IPS-20b (cell line): ENCODE data around the gene DCC.

ENCODE experiments used
- H3K27ac ChIP-seq: one replicate; pipeline ENCODE4 v1.5.1; 2013; ENCODE audit warnings: low read length
- H3K27me3 ChIP-seq: 2 replicates; pipeline ENCODE4 v1.6.1; 2013; ENCODE audit warnings: mild to moderate bottlenecking, low read length, inconsistent platforms; ENCODE audit not compliant: insufficient read depth
- H3K36me3 ChIP-seq: 2 replicates; pipeline ENCODE4 v1.6.1; 2013; ENCODE audit warnings: low read depth, mild to moderate bottlenecking, inconsistent platforms, low read length, moderate library complexity; ENCODE audit not compliant: insufficient read depth
- H3K4me1 ChIP-seq: 2 replicates; pipeline ENCODE4 v1.6.1; 2013; ENCODE audit warnings: mild to moderate bottlenecking, control low read depth, inconsistent platforms, low read length, moderate library complexity; ENCODE audit not compliant: insufficient read depth
- H3K4me3 ChIP-seq: 2 replicates; pipeline ENCODE4 v1.5.1; 2013; ENCODE audit warnings: mild to moderate bottlenecking, low read length, inconsistent platforms
- H3K9ac ChIP-seq: 2 replicates; pipeline ENCODE4 v1.6.1; 2013; ENCODE audit warnings: low read depth, mild to moderate bottlenecking, inconsistent platforms, low read length, moderate library complexity
- H3K9me3 ChIP-seq: 2 replicates; pipeline ENCODE4 v1.6.1; 2013; ENCODE audit warnings: mild to moderate bottlenecking, low read depth, low read length, inconsistent platforms; ENCODE audit not compliant: insufficient read depth

Gene DCC

DNA sequence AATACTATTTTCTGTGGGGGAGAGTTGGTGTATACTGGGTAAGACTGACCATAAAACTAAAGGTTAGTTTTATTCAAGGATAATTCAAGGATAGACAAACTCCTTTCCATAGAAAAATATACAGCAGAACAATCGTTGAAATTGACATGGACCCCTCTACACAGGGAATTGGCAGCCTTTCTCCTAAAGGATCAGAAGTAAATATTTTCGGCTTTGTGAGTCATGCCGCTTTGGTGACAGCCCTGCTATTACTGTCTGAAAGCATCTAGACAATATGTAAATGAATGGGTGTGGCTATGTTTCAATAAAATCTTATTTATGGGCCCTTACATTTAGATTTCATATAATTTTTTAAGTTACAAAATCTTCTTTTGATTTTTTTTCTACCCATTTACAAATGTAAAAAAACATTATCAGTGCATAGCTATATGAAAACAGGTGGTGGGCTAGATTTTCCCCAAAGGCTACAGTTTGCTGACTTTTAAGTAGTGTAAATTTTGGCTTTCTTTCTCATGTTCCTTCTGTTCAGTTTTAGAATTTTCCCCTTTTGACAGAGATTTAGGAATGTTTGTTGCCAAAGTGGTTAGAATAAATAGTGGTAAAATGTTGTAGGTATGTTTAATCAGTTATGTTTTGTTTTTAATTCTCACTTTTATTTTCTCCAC lies 270.6 kb downstream of the DCC start:
- H3K36me3 ChIP-seq = no peaks in the 10 kb centered on the region
- no peak overlapping the region for H3K4me3 ChIP-seq
- H3K27me3 ChIP-seq = no peaks in the 10 kb centered on the region
- no peaks in the 10 kb centered on the region for H3K9me3 ChIP-seq
- no peak overlapping the region for H3K9ac ChIP-seq
- H3K27ac ChIP-seq = no peak overlapping the region
- H3K4me1 ChIP-seq = peaks cover 6% of the 10 kb centered on the region; the same call in 1 of the 2 replicates

DNA sequence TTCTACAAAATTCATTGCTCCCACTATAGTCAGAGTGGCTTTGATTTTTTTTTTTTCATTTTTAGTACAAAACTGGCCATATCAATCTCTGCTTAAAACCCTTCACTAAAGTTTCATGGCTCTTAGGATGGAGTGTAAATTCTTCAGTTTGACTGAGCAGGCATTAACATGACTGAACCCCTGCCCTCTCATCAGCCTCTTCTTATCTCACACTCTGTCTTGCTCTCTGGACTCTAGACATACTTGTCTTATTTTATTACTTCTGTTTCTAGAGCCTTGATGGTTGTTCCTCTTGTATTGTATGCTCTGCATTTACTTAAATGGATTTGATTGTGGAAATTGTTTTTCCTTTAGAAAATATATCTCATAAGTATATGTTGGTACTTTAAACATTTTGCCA lies 272.4 kb downstream of the DCC start:
- Histone ChIP-seq H3K4me1 (peaks cover 6% of the 10 kb centered on the region; the same call in 1 of the 2 replicates), H3K9me3 (no peaks in the 10 kb centered on the region), H3K27ac (no peak overlapping the region), H3K27me3 (no peaks in the 10 kb centered on the region), H3K4me3 (no peak overlapping the region), H3K9ac (no peak overlapping the region), H3K36me3 (no peaks in the 10 kb centered on the region)

DNA sequence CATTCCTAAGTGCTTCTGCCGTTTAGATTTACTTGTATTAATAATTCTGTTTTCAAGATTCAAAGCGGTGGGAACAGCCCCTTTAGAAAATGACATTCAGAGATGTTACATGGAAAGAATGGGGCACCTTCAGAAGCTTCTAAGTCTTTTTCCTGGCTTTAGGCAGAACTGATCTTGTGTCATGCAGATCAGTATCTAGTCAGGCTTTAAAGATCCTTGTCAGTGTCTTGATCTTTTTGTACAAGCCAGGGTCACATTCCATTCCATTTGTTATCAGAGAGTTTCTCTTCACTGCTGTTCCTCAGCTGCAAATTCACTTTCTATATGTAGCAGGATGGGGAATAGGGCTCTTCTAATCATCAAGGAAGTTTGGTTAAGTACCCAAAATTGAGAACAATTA lies 275.3 kb downstream of the DCC start:
- Histone ChIP-seq H3K4me1 (peaks cover 6% of the 10 kb centered on the region; the same call in 1 of the 2 replicates), H3K9me3 (no peaks in the 10 kb centered on the region), H3K9ac (no peak overlapping the region), H3K36me3 (no peaks in the 10 kb centered on the region), H3K27me3 (no peaks in the 10 kb centered on the region), H3K27ac (no peak overlapping the region), H3K4me3 (no peak overlapping the region)

DNA sequence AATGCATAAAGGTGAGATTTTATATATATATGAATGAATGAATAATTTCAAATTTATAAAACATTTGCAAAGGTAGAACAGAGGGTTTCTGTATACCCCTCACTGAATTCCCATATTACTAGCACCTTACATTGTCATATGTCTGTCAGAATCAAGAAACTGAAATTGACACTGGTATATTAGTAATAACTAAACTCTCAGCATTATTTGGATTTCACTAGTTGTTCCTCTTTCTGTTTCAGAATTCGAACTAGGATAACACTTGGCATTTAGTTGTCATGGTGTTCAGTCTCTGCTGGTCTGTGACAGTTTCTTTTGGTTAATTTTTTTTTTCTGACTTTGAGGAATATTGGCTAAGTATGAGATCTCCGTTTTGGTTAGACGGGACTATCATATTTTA lies 275.9 kb downstream of the DCC start:
- Histone ChIP-seq H3K4me3 (no peak overlapping the region), H3K27ac (no peak overlapping the region), H3K9ac (no peak overlapping the region), H3K4me1 (peaks cover 6% of the 10 kb centered on the region; the same call in 1 of the 2 replicates), H3K27me3 (no peaks in the 10 kb centered on the region), H3K9me3 (no peaks in the 10 kb centered on the region), H3K36me3 (no peaks in the 10 kb centered on the region)

DNA sequence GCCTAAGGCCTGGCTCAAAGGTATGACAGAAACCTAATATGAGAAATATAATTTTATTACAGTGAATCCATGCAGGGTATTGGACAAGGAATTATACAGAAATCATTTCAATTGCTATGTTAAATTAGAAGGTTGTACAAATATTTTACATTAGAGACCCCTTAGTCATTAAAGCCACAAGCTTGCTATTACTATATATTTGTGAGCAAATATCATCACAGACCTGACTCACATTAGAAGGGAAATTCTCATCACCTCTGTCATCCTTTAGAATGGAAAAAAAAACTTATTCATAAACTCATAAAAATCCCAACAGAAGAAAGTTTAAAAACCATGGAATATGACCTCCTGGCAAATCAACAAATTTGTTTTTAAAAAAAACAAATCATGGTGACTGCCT lies 277.9 kb downstream of the DCC start:
- no peak overlapping the region for H3K27ac ChIP-seq
- no peaks in the 10 kb centered on the region for H3K36me3 ChIP-seq
- H3K9me3 ChIP-seq = no peaks in the 10 kb centered on the region
- H3K4me3 ChIP-seq = no peak overlapping the region
- no peaks in the 10 kb centered on the region for H3K27me3 ChIP-seq
- H3K9ac ChIP-seq = no peak overlapping the region
- peaks cover 7% of the 10 kb centered on the region; the same call in 1 of the 2 replicates for H3K4me1 ChIP-seq

DNA sequence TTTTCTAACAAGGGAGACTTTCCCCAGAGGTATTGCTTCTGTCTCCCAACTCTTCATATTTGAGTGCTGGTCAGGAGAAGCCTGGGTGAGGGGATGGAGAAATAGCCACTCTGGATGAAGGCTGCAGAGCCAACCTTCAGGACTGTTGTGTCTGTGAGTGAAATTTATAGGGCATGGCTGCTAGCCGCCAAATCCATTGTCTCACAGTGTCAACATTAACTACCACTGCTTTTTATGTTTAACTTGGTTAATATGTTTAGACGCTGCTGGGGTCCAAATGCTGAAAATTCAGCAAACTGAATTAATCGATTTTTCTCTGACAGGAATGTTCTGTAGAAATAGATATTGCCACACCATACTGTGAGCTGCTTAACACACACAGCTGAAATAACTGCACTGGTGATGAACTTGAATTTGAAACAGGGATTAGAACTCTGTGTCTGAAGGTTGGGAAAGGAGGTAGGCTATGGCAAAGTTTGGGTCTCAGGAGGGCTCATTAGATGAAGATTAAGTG lies 281.0 kb downstream of the DCC start:
- no peaks in the 10 kb centered on the region for H3K27me3 ChIP-seq
- no peaks in the 10 kb centered on the region for H3K36me3 ChIP-seq
- no peak overlapping the region for H3K27ac ChIP-seq
- H3K4me1 ChIP-seq = 0 out of 2 replicates have a peak, but pooled peaks cover 4% of the 10 kb centered on the region
- H3K4me3 ChIP-seq = no peak overlapping the region
- H3K9ac ChIP-seq = no peak overlapping the region
- H3K9me3 ChIP-seq = no peaks in the 10 kb centered on the region

DNA sequence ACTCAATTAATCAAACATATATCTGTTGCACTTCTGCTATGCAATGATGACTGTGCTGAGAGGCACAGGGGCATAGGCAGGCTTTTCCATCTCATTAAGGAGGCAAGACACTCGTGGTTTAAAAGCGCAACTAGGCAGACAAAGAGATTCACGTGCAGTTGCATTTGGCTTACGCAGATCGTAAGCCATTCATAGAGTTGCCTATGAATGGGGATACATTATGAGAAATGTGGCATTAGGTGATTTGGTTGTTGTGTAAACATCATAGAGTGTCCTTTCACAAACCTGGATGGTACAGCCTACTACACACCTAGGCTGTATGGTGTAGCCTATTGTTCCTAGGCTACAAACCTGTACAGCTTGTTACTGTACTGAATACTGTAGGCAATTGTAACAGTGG lies 284.7 kb downstream of the DCC start:
- no peak overlapping the region for H3K27ac ChIP-seq
- H3K36me3 ChIP-seq = no peaks in the 10 kb centered on the region
- no peaks in the 10 kb centered on the region for H3K27me3 ChIP-seq
- 0 out of 2 replicates have a peak, but pooled peaks cover 6% of the 10 kb centered on the region for H3K4me1 ChIP-seq
- no peak overlapping the region for H3K9ac ChIP-seq
- H3K9me3 ChIP-seq = no peaks in the 10 kb centered on the region
- H3K4me3 ChIP-seq = no peak overlapping the region

DNA sequence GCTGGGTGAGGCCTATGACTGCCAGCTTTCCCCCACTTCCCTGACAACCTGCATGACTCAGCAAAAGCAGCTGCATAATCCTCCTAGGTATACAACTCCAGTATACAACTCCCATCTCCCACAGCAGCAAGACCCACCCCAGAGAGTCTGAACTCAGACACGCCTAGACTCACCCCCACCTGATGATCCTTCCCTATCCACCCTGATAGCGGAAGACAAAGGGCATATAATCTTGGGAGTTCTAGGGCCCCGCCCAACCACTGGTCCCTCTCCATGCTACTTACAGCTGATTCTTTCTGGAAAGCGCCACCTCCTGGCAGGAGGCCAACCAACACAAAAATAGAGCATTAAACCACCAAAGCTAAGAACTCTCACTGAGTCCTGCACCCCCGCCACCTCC lies 296.5 kb downstream of the DCC start:
- Histone ChIP-seq H3K4me3 (no peak overlapping the region), H3K9ac (no peak overlapping the region), H3K9me3 (no peaks in the 10 kb centered on the region), H3K27me3 (no peaks in the 10 kb centered on the region), H3K36me3 (no peaks in the 10 kb centered on the region), H3K27ac (no peak overlapping the region), H3K4me1 (no peaks in the 10 kb centered on the region)

DNA sequence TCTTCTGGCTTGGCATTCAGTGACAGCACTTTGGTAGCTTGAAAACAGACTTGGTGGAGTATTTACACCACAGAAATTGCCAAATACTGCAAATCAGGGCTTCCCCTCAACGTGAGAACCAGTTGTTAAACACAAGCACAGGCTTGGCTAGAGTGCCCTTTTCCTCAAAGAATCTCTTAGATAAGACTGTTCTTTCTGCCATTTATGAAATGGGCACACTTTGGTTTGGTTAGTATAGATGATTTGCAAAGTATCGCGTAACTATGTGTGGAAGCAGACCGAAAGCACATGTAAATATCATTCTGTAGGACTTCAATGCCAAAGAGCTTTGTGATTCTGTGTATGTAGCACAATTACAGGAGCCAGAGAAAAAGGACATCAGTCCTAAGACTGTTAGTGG lies 308.2 kb downstream of the DCC start:
- no peaks in the 10 kb centered on the region for H3K4me1 ChIP-seq
- no peaks in the 10 kb centered on the region for H3K27me3 ChIP-seq
- no peak overlapping the region for H3K4me3 ChIP-seq
- no peaks in the 10 kb centered on the region for H3K9me3 ChIP-seq
- H3K27ac ChIP-seq = no peak overlapping the region
- H3K9ac ChIP-seq = no peak overlapping the region
- H3K36me3 ChIP-seq = no peaks in the 10 kb centered on the region

DNA sequence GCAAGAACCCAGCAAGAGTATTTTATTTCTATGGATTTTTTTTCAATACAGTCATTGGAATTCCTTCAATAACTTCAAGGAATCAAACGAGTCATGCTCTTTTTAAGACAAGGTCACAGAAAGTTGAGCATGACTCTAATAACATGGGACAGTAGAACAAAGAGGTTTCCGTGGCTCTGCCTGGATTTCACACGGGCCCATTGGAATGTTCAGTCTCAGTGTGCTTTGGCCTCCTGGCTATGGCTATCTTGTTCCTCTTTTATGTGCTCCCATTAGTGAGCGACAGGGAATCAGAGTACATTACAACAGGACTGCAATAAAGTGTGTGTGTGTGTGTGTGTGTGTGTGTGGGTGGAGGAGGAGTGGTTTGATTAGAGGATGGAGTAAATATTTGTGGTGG lies 312.4 kb downstream of the DCC start:
- no peak overlapping the region for H3K27ac ChIP-seq
- no peak overlapping the region for H3K9ac ChIP-seq
- no peaks in the 10 kb centered on the region for H3K27me3 ChIP-seq
- H3K4me3 ChIP-seq = no peak overlapping the region
- H3K4me1 ChIP-seq = no peaks in the 10 kb centered on the region
- H3K36me3 ChIP-seq = no peaks in the 10 kb centered on the region
- H3K9me3 ChIP-seq = no peaks in the 10 kb centered on the region

DNA sequence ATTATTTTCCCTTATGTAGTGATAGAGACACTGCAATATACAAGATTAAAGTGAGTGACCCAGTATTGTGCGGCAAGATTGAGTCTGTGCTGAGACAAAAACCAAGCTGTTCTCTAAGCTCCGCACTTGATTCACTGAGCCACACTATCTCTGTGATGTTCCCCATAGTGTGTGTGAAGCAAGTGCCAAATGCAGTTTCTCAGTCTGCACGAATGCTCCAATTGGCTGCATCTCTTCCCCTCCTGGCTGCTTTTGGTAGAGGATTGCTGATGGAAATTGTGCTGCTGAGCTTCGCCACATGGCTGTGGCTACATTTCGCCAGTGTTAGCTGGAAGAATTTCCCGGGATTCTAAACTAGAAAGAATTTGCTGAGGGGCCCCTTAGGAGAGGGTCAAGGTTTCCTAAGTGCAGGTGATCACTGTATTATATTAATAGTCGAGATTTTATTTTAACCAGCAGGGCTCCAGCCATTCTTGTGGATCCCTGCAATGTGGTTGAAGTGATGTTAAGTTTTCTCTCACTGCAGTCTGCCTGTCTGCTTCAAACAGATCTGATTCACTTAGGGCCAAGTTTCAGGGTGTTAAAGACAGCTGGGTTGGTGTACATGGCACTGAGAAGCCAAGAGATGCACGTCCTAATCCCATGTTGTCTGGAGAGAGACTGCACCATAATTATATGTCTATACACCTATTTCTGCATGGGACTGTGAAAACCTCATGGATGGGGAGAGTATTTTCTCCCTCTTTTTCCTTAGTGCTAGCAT lies 317.2 kb downstream of the DCC start:
- Histone ChIP-seq H3K4me3 (no peak overlapping the region), H3K27me3 (no peaks in the 10 kb centered on the region), H3K9me3 (no peaks in the 10 kb centered on the region), H3K4me1 (no peaks in the 10 kb centered on the region), H3K36me3 (no peaks in the 10 kb centered on the region), H3K27ac (no peak overlapping the region), H3K9ac (no peak overlapping the region)
